Uterus (tissue), 4 donors: ENCODE results near the gene CDK5. TPM values are rescaled to one million over a fixed set of nuclear protein-coding genes. Genes with fewer than 3 reads are reported as not detected.

Experiments
- DNase-seq, 2 donors: peaks; one replicate each; pipeline ENCODE4 v3.0.0-alpha.2; 2019 to 2020
- H3K27ac ChIP-seq, 2 donors: fragments of 200-600 bp; sonication (generic); 1 replicate in 1 of 2; 2 replicates in 1 of 2; pipeline ENCODE4 v1.5.1; 2016 to 2018
- H3K27me3 ChIP-seq, 2 donors: fragments of 200-600 bp; sonication (generic); one replicate each; pipeline ENCODE4 v1.5.1; 2018 to 2019; ENCODE audit warnings: control low read depth in 1 of 2
- H3K36me3 ChIP-seq, 2 donors: fragments of 200-600 bp; sonication (generic); one replicate each; pipeline ENCODE4 v1.5.1; 2019; ENCODE audit warnings: control low read depth in 1 of 2
- H3K4me1 ChIP-seq, 2 donors: fragments of 200-600 bp; sonication (generic); one replicate each; pipeline ENCODE4 v1.5.1; 2018 to 2019; ENCODE audit warnings: control low read depth in 1 of 2
- H3K4me3 ChIP-seq, 2 donors: fragments of 200-600 bp; sonication (generic); 1 replicate in 1 of 2; 2 replicates in 1 of 2; pipeline ENCODE4 v1.5.1; 2018 to 2019; ENCODE audit warnings: mild to moderate bottlenecking in 1 of 2
- H3K9me3 ChIP-seq, 2 donors: fragments of 200-600 bp; sonication (generic); one replicate each; pipeline ENCODE4 v1.5.1; 2019; ENCODE audit warnings: control low read depth in 1 of 2
- CTCF ChIP-seq, 4 experiments: fragments of 200-600 bp in 2 of 4; fragments of 450-650 bp in 2 of 4; sonication (generic) in 2 of 4; IDR thresholded peaks; one replicate each; pipeline ENCODE4 v1.5.1; 2016 to 2019; ENCODE audit warnings: antibody characterized with exemption in 4 of 4, mild to moderate bottlenecking in 2 of 4, moderate library complexity in 1 of 4
- POLR2A ChIP-seq, 2 donors: fragments of 450-650 bp; IDR thresholded peaks; one replicate each; pipeline ENCODE4 v1.6.1; 2016; ENCODE audit warnings: antibody characterized with exemption in 2 of 2, mild to moderate bottlenecking in 1 of 2, moderate library complexity in 1 of 2
- intact Hi-C: fragments of 100-400 bp; cut with DNase I; formaldehyde crosslinking; loops from one replicate; pipeline ENCODE4 v1.15.1; 2023; ENCODE audit warnings: low total_unique reads
- total RNA-seq, 4 donors: library from RNA; depleted of rRNA in 3 of 4; stranded (reverse); fragments of >200 nt in 3 of 4; gene quantifications; one replicate each; pipeline versions ENCODE4 v1.1.0 to v1.2.4, GENCODE V29; 2014 to 2023
- donor health status: DM: yes; HTN: yes; CAD: no.

Gene CDK5
- total RNA-seq, 4 donors from 2014 or later, result 0.51 to 9.3 (median 2.7) TPM

GRCh38 chr7:151076863-151077704 is 19.4 kb upstream of the CDK5 start:
- no peaks in the 10 kb centered on the region for H3K36me3 ChIP-seq
- TF ChIP-seq CTCF (IDR thresholded peaks at IDR 0.05), result no peak
- no peak for TF ChIP-seq POLR2A (IDR thresholded peaks at IDR 0.05)
- no peak for DNase-seq

GRCh38 chr7:151075978-151076426 is 18.3 kb upstream of the CDK5 start:
- Histone ChIP-seq H3K27me3 (no peaks in the 10 kb centered on the region), H3K36me3 (no peaks in the 10 kb centered on the region), H3K4me1 (peaks cover 0 to 8% of the 10 kb centered on the region in 2 donors), H3K27ac (no peak overlapping the region), H3K9me3 (no peaks in the 10 kb centered on the region), H3K4me3 (no peak overlapping the region)
- TF ChIP-seq CTCF (IDR thresholded peaks at IDR 0.05) (no peak), POLR2A (IDR thresholded peaks at IDR 0.05) (no peak)
- intact Hi-C loops, result no loop called here
- no peak for DNase-seq

More at GRCh38 chr7:151076863-151077704, 19.4 kb upstream of the CDK5 start:
- Histone ChIP-seq H3K4me3 (no peak overlapping the region), H3K27me3 (no peaks in the 10 kb centered on the region), H3K27ac (no peak overlapping the region), H3K9me3 (no peaks in the 10 kb centered on the region), H3K4me1 (peaks cover 0 to 19% of the 10 kb centered on the region in 2 donors)
- intact Hi-C loops, result no loop called here

- Histone ChIP-seq H3K9me3 (no peaks in the 10 kb centered on the region), H3K27ac (no peak overlapping the region), H3K36me3 (no peaks in the 10 kb centered on the region), H3K4me1 (peaks cover 0 to 6% of the 10 kb centered on the region in 2 donors), H3K27me3 (no peaks in the 10 kb centered on the region), H3K4me3 (no peak overlapping the region)
- intact Hi-C loops, result no loop called here
- no peak for TF ChIP-seq CTCF (IDR thresholded peaks at IDR 0.05)
- TF ChIP-seq POLR2A (IDR thresholded peaks at IDR 0.05), result no peak
- DNase-seq, result no peak
Observed at GRCh38 chr7:151075662-151075971, 17.9 kb upstream of the CDK5 start.

- Histone ChIP-seq H3K27me3 (no peaks in the 10 kb centered on the region), H3K4me1 (peaks cover 0 to 6% of the 10 kb centered on the region in 2 donors), H3K27ac (no peak overlapping the region), H3K9me3 (no peaks in the 10 kb centered on the region), H3K36me3 (no peaks in the 10 kb centered on the region), H3K4me3 (no peak overlapping the region)
- TF ChIP-seq POLR2A (IDR thresholded peaks at IDR 0.05) (no peak), CTCF (IDR thresholded peaks at IDR 0.05) (no peak)
- intact Hi-C loops, result no loop called here
- no peak for DNase-seq
Observed at GRCh38 chr7:151074817-151075661, 17.3 kb upstream of the CDK5 start.

- Histone ChIP-seq H3K36me3 (no peaks in the 10 kb centered on the region), H3K4me1 (no peaks in the 10 kb centered on the region), H3K4me3 (no peak overlapping the region), H3K27ac (no peak overlapping the region), H3K27me3 (no peaks in the 10 kb centered on the region), H3K9me3 (no peaks in the 10 kb centered on the region)
- TF ChIP-seq CTCF (IDR thresholded peaks at IDR 0.05), result no peak
- TF ChIP-seq POLR2A (IDR thresholded peaks at IDR 0.05), result no peak
- DNase-seq, result no peak
- intact Hi-C loops, result no loop called here
Observed at GRCh38 chr7:151073990-151074389, 16.3 kb upstream of the CDK5 start.
